ENCODE data around the gene SAYSD1. TPM values are rescaled to one million over a fixed set of nuclear protein-coding genes. Genes with fewer than 3 reads are reported as not detected.

Gene SAYSD1
- total and polyA plus RNA-seq, 2 experiments from 2014 or later: 16.9 to 23.4 TPM

GRCh38 chr6:39153766-39154397 lies 38.9 kb upstream of the SAYSD1 start:
- peaks cover 32% of the 10 kb centered on the region for H3K27me3 ChIP-seq
- no peaks in the 10 kb centered on the region for H3K79me2 ChIP-seq
- H3K9me3 ChIP-seq (ENCODE audit: low read depth): no peaks in the 10 kb centered on the region
- H3K36me3 ChIP-seq (replicated peaks; ENCODE audit: insufficient read depth, low read depth): no peaks in the 10 kb centered on the region
- no peak overlapping the region for H2AFZ ChIP-seq
- no peaks in the 10 kb centered on the region for H3K4me1 ChIP-seq (ENCODE audit: insufficient read depth)
- WGBS (ENCODE audit: low lambda C conversion rate, missing lambda C conversion rate): 90% methylated on average over 6 of the region's 6 CpGs
- no peak for TF ChIP-seq EZH2phosphoT487 (IDR thresholded peaks at IDR 0.05; ENCODE audit: low read depth, severe bottlenecking, unreplicated experiment)
- TF ChIP-seq EZH2 (IDR thresholded peaks at IDR 0.05; ENCODE audit: borderline replicate concordance): no peak
- TF ChIP-seq CTCF (IDR thresholded peaks at IDR 0.05; ENCODE audit: poor library complexity): no peak
- no peak for DNase-seq (ENCODE audit: low spot score)
- no peaks in the 10 kb centered on the region for H4K20me1 ChIP-seq (ENCODE audit: insufficient read depth, poor library complexity, severe bottlenecking)
- H3K4me2 ChIP-seq: no peak overlapping the region
- no peak overlapping the region for H3K27ac ChIP-seq
- no peaks in the 10 kb centered on the region for H3K9me2 ChIP-seq (replicated peaks; ENCODE audit: insufficient read depth)
- no peak overlapping the region for H3K4me3 ChIP-seq

GRCh38 chr6:39152262-39152661 lies 37.3 kb upstream of the SAYSD1 start:
- Histone ChIP-seq H3K27me3 (peaks cover 42% of the 10 kb centered on the region), H3K4me2 (no peak overlapping the region), H3K9me2 (replicated peaks; ENCODE audit: insufficient read depth) (no peaks in the 10 kb centered on the region), H3K79me2 (no peaks in the 10 kb centered on the region), H3K36me3 (replicated peaks; ENCODE audit: insufficient read depth, low read depth) (no peaks in the 10 kb centered on the region), H2AFZ (no peak overlapping the region), H3K9me3 (ENCODE audit: low read depth) (no peaks in the 10 kb centered on the region), H3K4me3 (no peak overlapping the region), H3K4me1 (ENCODE audit: insufficient read depth) (no peaks in the 10 kb centered on the region), H3K27ac (no peak overlapping the region), H4K20me1 (ENCODE audit: insufficient read depth, poor library complexity, severe bottlenecking) (no peaks in the 10 kb centered on the region)
- DNase-seq (ENCODE audit: low spot score): no peak
- WGBS (ENCODE audit: low lambda C conversion rate, missing lambda C conversion rate): 78% methylated on average over 5 of the region's 5 CpGs
- TF ChIP-seq CTCF (IDR thresholded peaks at IDR 0.05; ENCODE audit: poor library complexity): no peak
- TF ChIP-seq EZH2 (IDR thresholded peaks at IDR 0.05; ENCODE audit: borderline replicate concordance): no peak
- no peak for TF ChIP-seq EZH2phosphoT487 (IDR thresholded peaks at IDR 0.05; ENCODE audit: low read depth, severe bottlenecking, unreplicated experiment)

- DNase-seq (ENCODE audit: low spot score): no peak
- Histone ChIP-seq H3K79me2 (no peaks in the 10 kb centered on the region), H2AFZ (no peak overlapping the region), H3K27me3 (peaks cover 42% of the 10 kb centered on the region), H4K20me1 (ENCODE audit: insufficient read depth, poor library complexity, severe bottlenecking) (no peaks in the 10 kb centered on the region), H3K9me3 (ENCODE audit: low read depth) (no peaks in the 10 kb centered on the region), H3K4me1 (ENCODE audit: insufficient read depth) (no peaks in the 10 kb centered on the region), H3K4me2 (no peak overlapping the region), H3K4me3 (no peak overlapping the region), H3K9me2 (replicated peaks; ENCODE audit: insufficient read depth) (no peaks in the 10 kb centered on the region), H3K36me3 (replicated peaks; ENCODE audit: insufficient read depth, low read depth) (no peaks in the 10 kb centered on the region), H3K27ac (no peak overlapping the region)
- WGBS (ENCODE audit: low lambda C conversion rate, missing lambda C conversion rate): 76% methylated on average over 3 of the region's 3 CpGs
- TF ChIP-seq EZH2 (IDR thresholded peaks at IDR 0.05; ENCODE audit: borderline replicate concordance) (no peak), CTCF (IDR thresholded peaks at IDR 0.05; ENCODE audit: poor library complexity) (no peak), EZH2phosphoT487 (IDR thresholded peaks at IDR 0.05; ENCODE audit: low read depth, severe bottlenecking, unreplicated experiment) (no peak)
Measured at GRCh38 chr6:39151211-39151610, 36.2 kb upstream of the SAYSD1 start.

Data from hepatocyte (in vitro differentiated cells).